PC-9 (cell line): Measurements from ENCODE around the gene BCKDK. TPM values are rescaled to one million over a fixed set of nuclear protein-coding genes. Genes with fewer than 3 reads are reported as not detected.

Experiments
- BruUV-seq: library from RNA; stranded (reverse); fragments of 400-500 nt; replicated peaks from 2 replicates; lab custom pipeline; 2021; lab: Mats Ljungman, UMichigan
- CTCF ChIA-PET: fragments of 300-600 bp; sonication (Branson Sonifier 250); formaldehyde crosslinking; loops from one replicate; lab custom pipeline; 2022; ENCODE audit warnings: antibody characterized with exemption; lab: Charles Lee
- POLR2A ChIA-PET: fragments of 300-600 bp; sonication (Branson Sonifier 250); formaldehyde crosslinking; loops from one replicate; lab custom pipeline; 2022; ENCODE audit warnings: antibody characterized with exemption; ENCODE audit not compliant: unreplicated experiment; lab: Charles Lee
- DNase-seq, 2 experiments: peaks; one replicate each; pipeline versions ENCODE4 v3.0.0 to v3.0.0-alpha.2; 2015 to 2022; ENCODE audit warnings: mixed read lengths in 1 of 2
- H2AFZ ChIP-seq: fragments of 200-600 bp; sonication (generic); 2 replicates; pipeline ENCODE4 v1.8.1; 2017; ENCODE audit warnings: antibody characterized with exemption
- H3F3A ChIP-seq: fragments of 200-600 bp; sonication (generic); 2 replicates; pipeline ENCODE4 v1.8.1; 2017; ENCODE audit warnings: antibody characterized with exemption, mild to moderate bottlenecking, low read depth; ENCODE audit not compliant: insufficient read depth
- H3K27ac ChIP-seq: fragments of 200-600 bp; sonication (generic); 2 replicates; pipeline ENCODE4 v1.6.1; 2016; ENCODE audit warnings: mixed run types
- H3K27me3 ChIP-seq: fragments of 200-600 bp; sonication (generic); 2 replicates; pipeline ENCODE4 v1.6.1; 2016; ENCODE audit warnings: low read depth, mixed run types; ENCODE audit not compliant: insufficient read depth
- H3K36me3 ChIP-seq: fragments of 200-600 bp; sonication (generic); 2 replicates; pipeline ENCODE4 v1.6.1; 2016; ENCODE audit warnings: low read depth, mixed run types
- H3K4me1 ChIP-seq: fragments of 200-600 bp; sonication (generic); replicated peaks from 2 replicates; pipeline ENCODE4 v1.6.1; 2016; ENCODE audit warnings: mixed run types; ENCODE audit not compliant: insufficient read depth
- H3K4me2 ChIP-seq: fragments of 200-600 bp; sonication (generic); 2 replicates; pipeline ENCODE4 v1.6.1; 2017; ENCODE audit warnings: mixed run types
- H3K4me3 ChIP-seq: fragments of 200-600 bp; sonication (generic); 2 replicates; pipeline ENCODE4 v1.6.1; 2016; ENCODE audit warnings: mixed run types
- H3K79me2 ChIP-seq: fragments of 200-600 bp; sonication (generic); 2 replicates; pipeline ENCODE4 v1.6.1; 2017; ENCODE audit warnings: low read depth, mixed run types
- H3K9me2 ChIP-seq: fragments of 200-600 bp; sonication (generic); 2 replicates; pipeline ENCODE4 v1.8.1; 2017; ENCODE audit warnings: mild to moderate bottlenecking; ENCODE audit not compliant: insufficient read depth
- H3K9me3 ChIP-seq: fragments of 200-600 bp; sonication (generic); 2 replicates; pipeline ENCODE4 v1.8.1; 2016; ENCODE audit warnings: low read depth; ENCODE audit not compliant: insufficient read depth
- H4K20me1 ChIP-seq: fragments of 200-600 bp; sonication (generic); 2 replicates; pipeline ENCODE4 v1.8.1; 2017; ENCODE audit not compliant: insufficient read depth
- CTCF ChIP-seq: fragments of 200-600 bp; sonication (generic); conservative IDR thresholded peaks from 2 replicates; pipeline ENCODE4 v1.6.1; 2017; ENCODE audit warnings: mixed run types, antibody characterized with exemption, mild to moderate bottlenecking, moderate library complexity
- EZH2 ChIP-seq: fragments of 200-600 bp; sonication (generic); IDR thresholded peaks from 2 replicates; pipeline ENCODE4 v1.8.0; 2017; ENCODE audit warnings: antibody characterized with exemption, low read depth
- intact Hi-C: fragments of 100-400 bp; cut with micrococcal nuclease; formaldehyde crosslinking; loops from one replicate; pipeline ENCODE4 v1.10.0; 2022; ENCODE audit not compliant: unreplicated experiment
- total RNA-seq: library from RNA; stranded (reverse); gene quantifications from 2 replicates; pipeline ENCODE4 v1.2.3, GENCODE V29; 2021

The BCKDK gene
- total RNA-seq, 1 experiment from 2014 or later = 41.5 TPM

- DNase-seq = no peak
- Histone ChIP-seq H2AFZ (no peak overlapping the region), H3K36me3 (peaks cover 5% of the 10 kb centered on the region), H3K27me3 (no peaks in the 10 kb centered on the region), H4K20me1 (peaks cover 38% of the 10 kb centered on the region), H3K4me1 (no peaks in the 10 kb centered on the region), H3K79me2 (peaks cover 10% of the 10 kb centered on the region), H3K4me3 (no peak overlapping the region), H3K4me2 (no peak overlapping the region), H3K9me2 (no peaks in the 10 kb centered on the region), H3F3A (peaks cover 17% of the 10 kb centered on the region; the same call in 1 of the 2 replicates), H3K9me3 (no peaks in the 10 kb centered on the region), H3K27ac (no peak overlapping the region)
- TSS peak; percentile 2 for BruUV-seq
- ChIA-PET POLR2A (interaction anchor here (0.8 kb wide), 1 partner anchor 96 kb away, joined by 7 read pairs; no protein-coding TSS in a partner anchor), CTCF (no interaction called here)
- intact Hi-C loops = no loop called here
- TF ChIP-seq EZH2 = no peak
- no peak for TF ChIP-seq CTCF
Measured at GRCh38 chr16:31081428-31082351, 26.5 kb upstream of the BCKDK start.

GRCh38 chr16:31082368-31083045 lies 25.7 kb upstream of the BCKDK start:
- H3K79me2 ChIP-seq = 0 out of 2 replicates have a peak, but pooled peaks cover 2% of the 10 kb centered on the region
- H3K27ac ChIP-seq = no peak overlapping the region
- H3K4me2 ChIP-seq = no peak overlapping the region
- H3K9me3 ChIP-seq = no peaks in the 10 kb centered on the region
- ChIA-PET CTCF (no interaction called here), POLR2A (no interaction called here)
- H3K9me2 ChIP-seq = no peaks in the 10 kb centered on the region
- H3K4me1 ChIP-seq = no peaks in the 10 kb centered on the region
- H2AFZ ChIP-seq = no peak overlapping the region
- peaks cover 17% of the 10 kb centered on the region; the same call in 1 of the 2 replicates for H3F3A ChIP-seq
- no peak overlapping the region for H3K4me3 ChIP-seq
- BruUV-seq = no TSS peak
- intact Hi-C loops = no loop called here
- no peak for DNase-seq
- H3K36me3 ChIP-seq = peaks cover 5% of the 10 kb centered on the region
- peaks cover 38% of the 10 kb centered on the region for H4K20me1 ChIP-seq
- no peaks in the 10 kb centered on the region for H3K27me3 ChIP-seq
- TF ChIP-seq CTCF (no peak), EZH2 (no peak)

GRCh38 chr16:31083081-31083480 lies 25.1 kb upstream of the BCKDK start:
- Histone ChIP-seq H3K4me3 (no peak overlapping the region), H3K9me2 (no peaks in the 10 kb centered on the region), H3K4me2 (no peak overlapping the region), H3K27me3 (no peaks in the 10 kb centered on the region), H2AFZ (no peak overlapping the region), H3K9me3 (no peaks in the 10 kb centered on the region), H4K20me1 (peaks cover 37% of the 10 kb centered on the region), H3F3A (peaks cover 17% of the 10 kb centered on the region; the same call in 1 of the 2 replicates), H3K79me2 (no peaks in the 10 kb centered on the region), H3K4me1 (no peaks in the 10 kb centered on the region), H3K36me3 (peaks cover 5% of the 10 kb centered on the region), H3K27ac (no peak overlapping the region)
- ChIA-PET POLR2A (no interaction called here), CTCF (no interaction called here)
- DNase-seq = no peak
- BruUV-seq = no TSS peak
- intact Hi-C loops = no loop called here
- TF ChIP-seq CTCF (no peak), EZH2 (no peak)
